DOHH2 (cell line): ENCODE measurements around the gene PTGFRN.

Experiments used
- EZH2phosphoT487 ChIP-seq: fragments of 200-600 bp; sonication (generic); IDR thresholded peaks from 2 replicates; pipeline ENCODE4 v1.6.1; 2017; ENCODE audit warnings: borderline replicate concordance, mild to moderate bottlenecking, antibody characterized with exemption, low read length, moderate library complexity, mixed read lengths
- TF ChIP-seq, protein P1 (sequence below): fragments of 200-600 bp; sonication (generic); IDR thresholded peaks from one replicate; pipeline ENCODE4 v1.5.1; 2014; ENCODE audit warnings: antibody characterized with exemption, mild to moderate bottlenecking, low read depth, low read length; ENCODE audit not compliant: poor library complexity, severe bottlenecking

- TF ChIP-seq, protein P1, sequence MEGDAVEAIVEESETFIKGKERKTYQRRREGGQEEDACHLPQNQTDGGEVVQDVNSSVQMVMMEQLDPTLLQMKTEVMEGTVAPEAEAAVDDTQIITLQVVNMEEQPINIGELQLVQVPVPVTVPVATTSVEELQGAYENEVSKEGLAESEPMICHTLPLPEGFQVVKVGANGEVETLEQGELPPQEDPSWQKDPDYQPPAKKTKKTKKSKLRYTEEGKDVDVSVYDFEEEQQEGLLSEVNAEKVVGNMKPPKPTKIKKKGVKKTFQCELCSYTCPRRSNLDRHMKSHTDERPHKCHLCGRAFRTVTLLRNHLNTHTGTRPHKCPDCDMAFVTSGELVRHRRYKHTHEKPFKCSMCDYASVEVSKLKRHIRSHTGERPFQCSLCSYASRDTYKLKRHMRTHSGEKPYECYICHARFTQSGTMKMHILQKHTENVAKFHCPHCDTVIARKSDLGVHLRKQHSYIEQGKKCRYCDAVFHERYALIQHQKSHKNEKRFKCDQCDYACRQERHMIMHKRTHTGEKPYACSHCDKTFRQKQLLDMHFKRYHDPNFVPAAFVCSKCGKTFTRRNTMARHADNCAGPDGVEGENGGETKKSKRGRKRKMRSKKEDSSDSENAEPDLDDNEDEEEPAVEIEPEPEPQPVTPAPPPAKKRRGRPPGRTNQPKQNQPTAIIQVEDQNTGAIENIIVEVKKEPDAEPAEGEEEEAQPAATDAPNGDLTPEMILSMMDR = no peak
- no peak for TF ChIP-seq EZH2phosphoT487
Observed at GRCh38 chr1:116944613-116945012, 34.9 kb downstream of the PTGFRN start.
